GM12875 (cell line): Measurements from ENCODE around the gene RAB11FIP5.

Source experiments
- H3K4me3 ChIP-seq: one replicate; pipeline ENCODE4 v1.5.1; 2011; ENCODE audit warnings: low read depth, low read length, control low read depth
- TF ChIP-seq, protein P1 (sequence below): IDR thresholded peaks from 2 replicates; pipeline ENCODE4 v1.5.1; 2011; ENCODE audit warnings: low read depth, mild to moderate bottlenecking, control low read depth, inconsistent platforms, low read length, moderate library complexity, borderline replicate concordance; ENCODE audit not compliant: insufficient read depth

The RAB11FIP5 gene

GRCh38 chr2:73072129-73072395 is 40.7 kb downstream of the RAB11FIP5 start:
- peak overlapping the region; percentile 83 for H3K4me3 ChIP-seq
- TF ChIP-seq, protein P1, sequence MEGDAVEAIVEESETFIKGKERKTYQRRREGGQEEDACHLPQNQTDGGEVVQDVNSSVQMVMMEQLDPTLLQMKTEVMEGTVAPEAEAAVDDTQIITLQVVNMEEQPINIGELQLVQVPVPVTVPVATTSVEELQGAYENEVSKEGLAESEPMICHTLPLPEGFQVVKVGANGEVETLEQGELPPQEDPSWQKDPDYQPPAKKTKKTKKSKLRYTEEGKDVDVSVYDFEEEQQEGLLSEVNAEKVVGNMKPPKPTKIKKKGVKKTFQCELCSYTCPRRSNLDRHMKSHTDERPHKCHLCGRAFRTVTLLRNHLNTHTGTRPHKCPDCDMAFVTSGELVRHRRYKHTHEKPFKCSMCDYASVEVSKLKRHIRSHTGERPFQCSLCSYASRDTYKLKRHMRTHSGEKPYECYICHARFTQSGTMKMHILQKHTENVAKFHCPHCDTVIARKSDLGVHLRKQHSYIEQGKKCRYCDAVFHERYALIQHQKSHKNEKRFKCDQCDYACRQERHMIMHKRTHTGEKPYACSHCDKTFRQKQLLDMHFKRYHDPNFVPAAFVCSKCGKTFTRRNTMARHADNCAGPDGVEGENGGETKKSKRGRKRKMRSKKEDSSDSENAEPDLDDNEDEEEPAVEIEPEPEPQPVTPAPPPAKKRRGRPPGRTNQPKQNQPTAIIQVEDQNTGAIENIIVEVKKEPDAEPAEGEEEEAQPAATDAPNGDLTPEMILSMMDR: no peak

DNA sequence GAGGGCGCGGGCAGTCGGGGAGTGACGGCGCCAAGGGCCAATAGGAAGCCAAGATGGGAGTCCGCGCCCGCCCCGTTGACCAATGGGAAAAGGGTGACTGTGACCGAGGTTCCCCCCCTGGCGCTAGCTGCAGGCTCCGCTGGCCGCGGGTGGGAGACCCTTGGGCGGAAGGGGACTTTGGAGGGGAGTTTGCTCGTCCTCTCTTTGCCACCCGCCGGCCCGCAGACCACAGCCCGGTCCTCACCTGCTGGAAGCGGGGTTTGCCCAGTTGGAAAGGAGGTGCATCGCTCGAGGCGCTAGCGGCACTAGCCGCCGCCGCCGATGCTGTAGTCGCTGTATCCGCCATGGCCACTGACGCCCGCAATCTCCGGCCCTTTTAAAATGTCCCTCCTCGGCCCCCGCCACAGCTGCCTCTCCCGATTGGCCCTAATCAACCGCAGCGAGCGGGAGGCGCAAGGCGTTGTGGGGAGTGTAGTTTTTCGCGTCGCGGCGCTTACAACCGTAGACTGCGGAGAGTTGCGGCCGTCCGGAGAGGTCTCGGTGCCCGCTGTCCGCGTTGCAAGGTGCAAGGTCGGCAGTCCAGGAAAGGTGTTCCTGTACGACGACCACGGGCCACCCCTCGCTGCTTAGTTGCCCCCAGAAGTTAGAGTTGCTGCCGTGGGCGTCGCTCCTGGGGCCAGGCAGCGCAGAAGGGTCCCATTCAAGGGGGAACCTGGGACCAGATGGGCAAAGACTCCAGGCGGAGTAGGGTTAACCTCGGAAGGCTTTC is 41.2 kb downstream of the RAB11FIP5 start, which contains the start of gene SFXN5:
Gene SFXN5 (minus strand): TSS at position 353 of the 769 bp plus-strand sequence. CDS start 7 bp downstream, at position 346.
- TF ChIP-seq, protein P1: 0 out of 2 replicates have a peak, but pooled peaks have one; percentile 9

DNA sequence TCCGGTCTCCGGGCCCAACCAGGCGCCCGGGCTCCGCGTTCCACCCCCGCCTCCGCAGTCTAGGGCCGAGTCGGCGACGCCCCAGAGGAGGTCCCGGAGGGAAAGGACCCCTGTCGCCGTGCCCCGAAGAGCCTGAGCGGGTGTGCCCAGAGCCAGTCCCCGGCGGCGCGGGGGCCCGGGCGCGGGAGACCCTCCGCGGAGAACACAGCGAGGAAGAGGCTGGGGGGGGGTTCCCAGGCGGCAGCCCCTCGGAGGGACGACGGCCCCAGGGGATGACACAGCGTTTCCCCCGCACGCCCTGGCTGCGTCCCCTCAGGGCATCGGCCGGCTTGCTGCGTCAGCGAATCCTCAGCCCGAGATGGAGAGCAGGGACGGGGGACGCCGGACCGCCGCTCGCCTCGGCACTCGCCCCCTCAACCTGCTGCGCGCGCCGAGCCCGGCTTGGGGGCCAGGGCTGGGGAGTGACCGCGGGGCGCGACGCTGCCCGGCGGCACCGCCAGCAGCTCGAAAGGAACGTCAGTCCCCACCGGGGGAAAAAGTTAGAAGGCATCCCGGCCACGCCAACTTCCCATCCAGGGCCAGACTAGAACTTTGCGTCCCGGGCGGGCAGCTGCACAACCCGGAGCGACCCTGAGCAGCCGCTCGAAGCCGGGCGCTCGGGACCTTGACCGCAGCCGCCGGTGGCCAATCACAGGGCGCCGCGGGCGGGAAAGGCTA is 41.9 kb downstream of the RAB11FIP5 start:
- TF ChIP-seq, protein P1: no peak

More for the DNA sequence above, 41.2 kb downstream of the RAB11FIP5 start, which contains the start of gene SFXN5:
- H3K4me3 ChIP-seq: peak within 1 kb of the TSS; percentile 83

DNA sequence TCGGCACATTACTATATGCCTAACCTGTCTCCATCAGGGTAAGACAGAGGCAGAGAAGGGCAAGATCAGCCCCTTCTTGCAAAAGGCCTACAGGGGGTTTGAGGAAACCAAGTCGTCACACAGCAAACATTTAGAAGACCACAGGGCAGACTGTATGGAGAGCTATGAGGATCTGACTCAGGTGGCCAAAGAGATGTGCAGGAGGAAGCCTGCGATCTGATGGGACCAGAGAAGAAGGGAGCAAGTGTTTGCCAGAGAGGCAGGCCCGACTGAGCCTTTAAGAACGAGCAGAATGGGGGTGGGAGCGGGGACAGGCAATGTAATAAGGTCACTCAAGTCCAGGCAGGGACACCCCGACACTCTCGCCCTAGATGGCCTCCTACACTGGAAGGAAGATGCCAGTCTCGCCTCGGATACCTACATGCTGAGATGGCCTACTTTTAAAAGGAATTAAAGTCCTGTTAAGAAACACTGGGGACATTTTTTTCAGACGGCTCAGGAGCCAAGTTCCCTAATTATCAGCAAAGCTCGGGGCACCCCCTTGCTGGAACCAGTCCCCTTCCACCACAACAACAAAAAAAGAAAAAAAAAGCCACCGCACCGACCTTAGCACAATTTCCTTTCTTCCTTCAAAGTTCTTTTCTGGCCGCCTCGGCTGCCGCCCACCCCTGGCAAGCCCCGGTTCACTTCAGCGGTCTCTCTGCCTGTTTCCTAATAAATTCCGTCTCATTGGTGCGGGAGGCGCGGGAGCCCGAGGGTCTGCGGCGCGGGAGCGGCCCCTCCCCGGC is 42.7 kb downstream of the RAB11FIP5 start:
- TF ChIP-seq, protein P1: no peak
- H3K4me3 ChIP-seq: peak overlapping the region; percentile 83

More for the DNA sequence above, 41.9 kb downstream of the RAB11FIP5 start:
- peak overlapping the region; percentile 83 for H3K4me3 ChIP-seq

GRCh38 chr2:73069041-73069854 is 43.5 kb downstream of the RAB11FIP5 start:
- no peak overlapping the region for H3K4me3 ChIP-seq
- TF ChIP-seq, protein P1: no peak

DNA sequence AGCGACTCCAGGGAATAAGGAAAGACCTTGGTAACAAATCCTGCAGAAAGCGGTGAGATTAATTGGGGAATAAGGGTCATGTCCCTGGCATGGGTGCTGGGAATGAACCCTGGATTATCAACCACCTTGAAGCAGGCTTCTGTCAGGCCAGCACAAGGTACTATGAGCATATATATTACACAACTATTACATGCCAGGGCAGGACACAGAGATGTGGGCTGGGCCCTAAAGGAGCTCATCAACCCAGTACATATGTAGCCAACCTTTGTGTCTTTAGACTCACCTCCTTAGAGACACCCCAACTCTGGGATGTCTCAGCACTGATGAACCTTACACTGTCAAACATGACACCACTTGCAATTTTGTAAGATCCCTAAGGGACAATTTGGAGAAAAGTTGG is 44.6 kb downstream of the RAB11FIP5 start:
- TF ChIP-seq, protein P1: no peak
- no peak overlapping the region for H3K4me3 ChIP-seq
